GM19397 (cell line): Measurements from ENCODE around the gene HSPB9.

Experiments
- ATAC-seq: cut with Tn5 transposase; IDR thresholded peaks from one replicate; pipeline ENCODE4 v1.9.1; 2021; ENCODE audit warnings: mild to moderate bottlenecking, moderate library complexity; ENCODE audit not compliant: unreplicated experiment

Gene HSPB9

GRCh38 chr17:42098730-42099399, 23.7 kb upstream of the HSPB9 start:
- ATAC-seq: no peak

DNA sequence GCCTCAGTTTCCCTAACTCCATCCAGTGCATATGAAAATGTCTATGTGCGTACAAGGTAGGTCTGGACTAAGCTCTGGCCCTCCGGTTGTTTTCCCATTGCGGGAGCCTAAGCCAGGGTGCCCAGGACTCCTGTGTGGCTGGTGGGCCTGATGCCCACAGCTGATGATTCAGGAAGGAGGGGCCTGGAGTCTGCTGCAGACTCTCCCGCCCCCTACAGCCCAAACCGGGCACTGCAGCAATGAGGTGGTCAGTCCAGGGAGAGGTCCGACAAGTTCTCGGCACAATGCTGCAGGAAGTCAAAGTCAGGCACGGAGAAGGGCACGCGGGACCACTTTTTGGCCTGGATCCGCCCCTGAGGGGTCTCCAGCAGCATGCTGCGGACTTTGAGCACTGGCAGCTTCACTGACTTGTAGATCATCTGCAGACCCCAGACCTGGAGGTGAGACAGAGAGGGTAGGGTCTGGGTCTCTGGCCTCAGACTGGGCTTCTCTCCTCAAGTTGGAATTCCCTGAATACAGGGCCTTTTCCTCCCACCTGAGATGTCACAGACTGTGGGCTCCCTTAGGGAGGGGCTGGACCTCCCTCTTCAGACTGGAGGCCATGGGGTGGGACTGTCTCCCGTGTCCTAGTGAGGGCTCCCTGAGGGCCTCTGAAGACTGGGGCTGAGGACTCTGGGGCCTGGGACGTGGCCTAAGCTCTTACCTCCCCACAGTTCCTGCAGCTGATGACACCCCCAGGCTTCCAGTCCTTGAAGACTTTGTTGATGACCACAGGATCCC, 20.9 kb upstream of the HSPB9 start:
- ATAC-seq: no peak

GRCh38 chr17:42103221-42103954, 19.2 kb upstream of the HSPB9 start:
- ATAC-seq: no peak

GRCh38 chr17:42104264-42104663, 18.3 kb upstream of the HSPB9 start:
- ATAC-seq: no peak

DNA sequence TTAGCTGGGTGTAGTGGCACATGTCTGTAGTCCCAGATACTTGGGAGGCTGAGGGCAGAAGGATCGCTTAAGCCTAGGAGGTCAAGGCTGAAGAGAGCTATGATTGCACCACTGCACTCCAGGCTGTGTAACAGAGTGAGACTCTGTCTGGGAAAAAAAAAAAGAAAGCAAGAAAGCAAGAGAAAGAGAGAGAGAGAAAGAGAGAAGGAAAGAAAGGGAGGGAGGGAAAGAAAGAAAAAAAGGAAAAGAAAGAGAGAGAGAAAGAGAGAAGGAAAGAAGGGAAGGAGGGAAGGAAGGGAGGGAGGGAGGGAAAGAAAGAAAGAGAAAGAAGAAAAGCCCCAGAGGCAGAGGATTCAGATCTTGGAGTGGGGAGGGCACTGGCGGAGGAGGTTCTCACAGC, 16.6 kb upstream of the HSPB9 start:
- ATAC-seq: no peak

DNA sequence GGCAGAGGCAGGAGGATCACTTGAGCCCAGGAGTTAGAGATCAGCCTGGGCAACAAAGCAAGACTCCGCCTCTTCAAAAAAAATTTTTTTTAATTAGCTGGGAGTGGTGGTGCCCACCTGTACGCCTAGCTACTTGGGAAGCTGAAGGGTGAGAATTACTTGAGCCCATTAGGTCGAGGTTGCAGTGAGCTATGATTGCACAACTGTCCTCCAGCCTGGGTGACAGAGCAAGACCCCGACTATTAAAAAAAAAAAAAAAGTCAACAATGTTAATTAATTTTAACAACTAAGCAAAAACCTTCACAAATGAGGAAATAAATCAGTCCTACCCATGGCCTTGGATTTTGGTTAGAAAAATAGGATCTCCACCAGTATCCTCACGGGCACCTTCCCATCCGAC, 15.5 kb upstream of the HSPB9 start:
- no peak for ATAC-seq

DNA sequence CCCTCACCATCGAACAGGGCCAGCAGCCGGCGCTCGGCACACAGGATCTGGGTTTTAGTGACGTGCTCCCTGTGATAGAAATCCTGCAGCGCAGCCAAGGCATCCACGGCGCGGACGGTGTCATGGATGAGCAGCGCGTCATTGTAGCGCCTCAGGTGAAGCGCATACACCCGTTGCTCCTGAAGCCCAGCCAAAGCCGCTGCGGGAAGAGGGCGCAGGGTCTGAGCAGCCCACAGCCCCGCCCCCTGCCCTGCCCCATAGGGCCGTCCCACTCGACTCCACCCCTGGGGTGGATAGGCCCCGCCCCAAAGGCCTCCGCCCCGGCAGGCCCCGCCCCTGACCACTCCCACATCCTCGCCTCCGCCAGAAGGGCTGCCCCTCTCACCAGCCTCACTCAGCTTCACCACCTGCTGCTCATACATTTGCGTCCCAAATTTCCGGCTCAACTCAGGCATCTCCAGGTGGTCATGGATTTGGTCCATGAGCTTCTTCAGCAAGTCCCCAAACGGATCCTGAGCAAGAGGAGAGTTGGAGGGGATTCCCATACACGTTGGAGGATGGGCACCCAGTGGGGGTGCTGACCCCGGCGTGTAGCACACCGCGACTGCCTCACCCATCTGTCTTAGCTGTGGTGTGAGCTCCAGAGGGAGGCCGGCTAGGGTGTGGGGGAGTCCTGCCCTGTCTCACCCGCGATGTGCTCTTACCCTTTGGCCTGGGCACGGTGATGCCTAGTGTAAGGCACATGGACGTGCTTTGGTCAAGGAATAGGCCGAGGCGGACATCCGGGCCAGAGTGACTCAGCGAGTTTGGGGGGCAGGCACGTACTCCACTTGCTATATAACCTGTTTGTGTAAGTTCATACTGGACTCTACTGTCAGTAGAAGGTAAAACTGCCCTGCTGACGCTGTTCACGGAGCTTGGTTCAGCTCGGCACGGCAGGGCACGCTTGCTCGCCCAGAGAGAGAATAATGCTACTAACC, 14.7 kb upstream of the HSPB9 start:
- peak; percentile 58 for ATAC-seq

GRCh38 chr17:42109086-42109485, 13.5 kb upstream of the HSPB9 start:
- ATAC-seq: no peak

GRCh38 chr17:42110301-42111264, 12.0 kb upstream of the HSPB9 start:
- ATAC-seq: no peak

DNA sequence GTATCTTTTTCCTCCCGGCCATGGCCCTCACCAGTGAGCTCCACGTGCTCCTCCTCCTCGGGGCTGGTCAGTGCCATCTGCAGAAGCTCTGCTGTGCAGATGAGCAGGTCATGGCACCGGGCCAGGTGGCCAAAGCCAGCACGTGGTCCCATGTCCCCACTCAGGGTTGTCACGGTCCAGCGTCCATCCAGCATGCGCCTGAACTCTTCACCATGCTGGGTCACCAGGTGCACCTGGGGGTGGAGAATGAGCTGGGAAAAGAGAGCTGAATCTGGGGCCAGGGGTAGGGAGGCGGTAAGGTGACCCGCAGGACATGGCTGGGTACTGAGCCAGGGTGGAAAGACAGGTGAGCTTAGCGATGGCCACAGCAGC, 11.4 kb upstream of the HSPB9 start:
- no peak for ATAC-seq

- ATAC-seq: no peak
These were observed 10.6 kb upstream of the HSPB9 start for GRCh38 chr17:42111871-42112551.

GRCh38 chr17:42112552-42113176, 9.9 kb upstream of the HSPB9 start, which contains the start of gene DHX58:
TSS of gene DHX58 (minus strand) at chr17:42112714. CDS start at chr17:42111892, 822 bp downstream.
- peak; percentile 57 for ATAC-seq

DNA sequence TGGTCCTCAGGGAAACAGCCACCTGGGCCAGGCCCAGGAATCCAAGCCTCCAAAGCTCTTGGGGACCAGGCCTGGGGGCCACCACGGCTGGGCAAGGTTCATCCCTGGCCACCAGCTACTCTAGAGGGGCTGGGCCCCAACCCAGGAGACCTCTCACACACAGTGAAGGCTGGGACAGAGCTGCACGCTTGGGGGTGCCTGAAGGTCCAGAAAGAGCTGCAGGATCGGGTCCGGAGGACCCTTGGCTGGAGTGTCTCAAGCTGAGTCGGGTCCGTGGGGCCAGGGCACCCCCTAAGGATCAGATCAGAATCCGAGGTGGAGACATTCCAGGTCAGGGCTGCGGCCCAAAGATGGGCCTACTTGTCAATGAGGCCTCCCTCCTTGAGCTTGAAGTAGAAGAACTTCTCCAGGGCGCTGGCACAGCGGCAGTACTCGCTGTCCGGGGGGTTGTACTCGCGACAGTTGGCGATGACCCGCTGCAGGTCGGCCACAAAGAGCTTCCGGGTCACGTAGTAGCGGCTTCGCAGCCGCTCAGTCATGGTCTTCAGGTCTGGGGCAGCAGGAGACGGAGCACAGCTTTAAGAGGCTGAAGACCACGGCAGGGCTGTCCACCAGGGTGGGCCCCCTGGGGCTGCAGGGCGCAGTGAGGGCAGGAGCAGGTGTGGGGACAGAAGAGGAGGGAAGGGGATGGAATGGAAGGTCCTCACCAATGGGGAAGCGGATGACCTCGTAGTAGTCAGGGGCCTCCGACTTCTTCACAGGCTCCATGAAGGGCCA, 9.1 kb upstream of the HSPB9 start:
- ATAC-seq: no peak

GRCh38 chr17:42114118-42114517, 8.5 kb upstream of the HSPB9 start:
- ATAC-seq: no peak

- ATAC-seq: no peak
These were observed 5.8 kb upstream of the HSPB9 start for GRCh38 chr17:42116705-42117396.

DNA sequence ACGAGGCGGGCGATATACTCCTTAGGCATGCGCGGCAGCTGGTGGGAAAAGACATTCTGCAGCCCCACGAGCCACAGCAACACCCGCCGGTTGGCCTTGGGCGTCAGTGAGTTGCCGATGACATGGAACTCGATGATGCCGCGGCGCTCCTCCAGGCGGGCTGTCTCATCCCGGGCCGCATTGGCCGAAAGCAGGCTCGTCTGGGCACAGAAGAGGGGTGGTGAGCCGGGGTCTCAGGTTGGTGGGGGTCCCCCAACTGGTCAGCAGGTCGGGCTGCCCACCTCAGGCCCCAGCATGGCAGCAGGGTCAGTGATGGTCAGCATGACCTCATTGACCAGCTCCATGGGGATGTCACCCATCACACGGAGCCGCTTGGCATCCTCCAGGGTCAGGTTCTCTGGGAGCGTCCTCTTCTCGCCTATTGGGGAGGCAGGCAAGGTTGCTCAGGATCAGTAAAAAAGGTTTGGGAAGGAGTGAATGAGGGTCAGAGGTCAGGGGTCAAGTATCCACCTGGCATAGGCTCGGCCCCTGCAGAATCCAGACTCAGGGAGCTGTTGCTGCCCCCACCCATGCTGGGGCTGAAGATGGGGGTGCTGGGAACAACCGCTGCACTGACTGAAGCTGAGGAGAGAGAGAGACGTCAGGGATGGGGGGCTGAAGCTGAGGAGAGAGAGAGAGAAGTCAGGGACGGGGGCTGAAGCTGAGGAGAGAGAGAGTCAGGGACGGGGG, 5.0 kb upstream of the HSPB9 start:
- ATAC-seq: no peak
